Measurements from ENCODE around the gene SNX20.

Gene SNX20

GRCh38 chr16:50657241-50657640 is 23.9 kb downstream of the SNX20 start:
- no peak for DNase-seq (ENCODE audit: low spot score)

GRCh38 chr16:50655558-50656055 is 25.5 kb downstream of the SNX20 start:
- no peak for DNase-seq (ENCODE audit: low spot score)

GRCh38 chr16:50653633-50654519 is 27.2 kb downstream of the SNX20 start:
- DNase-seq (ENCODE audit: low spot score) = no peak

GRCh38 chr16:50652836-50653425 is 28.2 kb downstream of the SNX20 start:
- DNase-seq (ENCODE audit: low spot score) = no peak

- DNase-seq (ENCODE audit: low spot score) = peak; percentile 91
Observed at GRCh38 chr16:50651835-50652438, 29.2 kb downstream of the SNX20 start.

GRCh38 chr16:50646345-50646744 is 34.8 kb downstream of the SNX20 start:
- no peak for DNase-seq (ENCODE audit: low spot score)

GRCh38 chr16:50645563-50646220 is 35.4 kb downstream of the SNX20 start:
- no peak for DNase-seq (ENCODE audit: low spot score)

- DNase-seq (ENCODE audit: low spot score) = peak; percentile 20
Observed at GRCh38 chr16:50644729-50645128, 36.4 kb downstream of the SNX20 start.

- no peak for DNase-seq (ENCODE audit: low spot score)
Observed at GRCh38 chr16:50644245-50644644, 36.9 kb downstream of the SNX20 start.

GRCh38 chr16:50643192-50643591 is 37.9 kb downstream of the SNX20 start:
- no peak for DNase-seq (ENCODE audit: low spot score)

GRCh38 chr16:50642349-50642748 is 38.8 kb downstream of the SNX20 start:
- DNase-seq (ENCODE audit: low spot score) = no peak

GRCh38 chr16:50641818-50642187 is 39.3 kb downstream of the SNX20 start:
- no peak for DNase-seq (ENCODE audit: low spot score)

GRCh38 chr16:50640919-50641817 is 39.9 kb downstream of the SNX20 start:
- no peak for DNase-seq (ENCODE audit: low spot score)

- DNase-seq (ENCODE audit: low spot score) = no peak
Observed at GRCh38 chr16:50640391-50640790, 40.7 kb downstream of the SNX20 start.

GRCh38 chr16:50638816-50639670 is 42.1 kb downstream of the SNX20 start:
- DNase-seq (ENCODE audit: low spot score) = no peak

- DNase-seq (ENCODE audit: low spot score) = no peak
Observed at GRCh38 chr16:50637716-50638602, 43.2 kb downstream of the SNX20 start.

GRCh38 chr16:50636753-50637374 is 44.2 kb downstream of the SNX20 start:
- no peak for DNase-seq (ENCODE audit: low spot score)

- DNase-seq (ENCODE audit: low spot score) = peak; percentile 7
Observed at GRCh38 chr16:50635505-50636392, 45.4 kb downstream of the SNX20 start.
